ENCODE results near the gene PFKL. TPM values are rescaled to one million over a fixed set of nuclear protein-coding genes. Genes with fewer than 3 reads are reported as not detected.

Gene PFKL
- total and polyA plus RNA-seq, 2 donors (not counting 1 experiment from before 2014, with no cell fraction given) = 267 to 318 TPM

DNA sequence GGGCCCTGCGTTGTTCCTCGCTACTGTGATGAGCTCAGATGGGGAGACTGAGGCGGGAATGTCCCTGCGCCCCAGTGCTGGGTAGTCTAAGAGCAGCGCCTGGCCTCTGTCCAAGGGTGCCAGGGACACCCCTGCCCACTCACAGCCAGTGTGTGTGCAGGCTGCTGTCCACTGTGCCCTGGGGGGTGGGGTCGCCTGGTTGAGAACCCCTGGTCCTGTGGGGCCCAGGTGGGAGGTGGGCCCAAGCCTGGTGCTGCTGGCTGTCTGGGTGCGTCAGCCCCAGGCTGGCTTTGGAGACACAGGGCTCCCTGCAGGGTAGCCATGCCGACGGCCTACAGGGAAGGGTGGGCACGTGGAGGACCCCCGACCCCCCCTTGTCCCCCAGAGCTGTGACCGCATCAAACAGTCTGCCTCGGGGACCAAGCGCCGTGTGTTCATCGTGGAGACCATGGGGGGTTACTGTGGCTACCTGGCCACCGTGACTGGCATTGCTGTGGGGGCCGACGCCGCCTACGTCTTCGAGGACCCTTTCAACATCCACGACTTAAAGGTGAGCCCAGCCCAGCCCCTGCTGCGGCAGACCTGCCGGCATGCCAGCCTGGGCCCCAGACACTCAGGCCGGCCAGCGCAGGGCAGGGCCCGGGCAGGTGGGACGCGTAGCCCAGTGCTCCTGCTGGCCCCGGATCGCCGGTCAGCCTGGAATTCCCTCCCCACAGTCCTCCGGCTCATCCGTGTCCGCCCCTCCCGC, 24.4 kb downstream of the PFKL start:
- no peaks in the 10 kb centered on the region for H3K4me1 Mint-ChIP-seq

DNA sequence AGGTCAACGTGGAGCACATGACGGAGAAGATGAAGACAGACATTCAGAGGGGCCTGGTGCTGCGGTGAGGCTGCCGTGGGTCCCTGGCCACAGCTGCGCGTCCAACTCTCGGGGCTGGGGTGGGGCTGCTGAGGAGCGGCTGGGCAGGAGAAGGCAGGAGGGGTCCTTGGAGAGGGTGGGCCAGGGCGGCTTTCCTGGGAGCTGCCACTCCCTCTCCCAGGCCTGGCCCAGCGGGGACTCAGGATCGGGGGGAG, 24.9 kb downstream of the PFKL start:
- Histone ChIP-seq H3K36me3 (replicated peaks in 1 of 2; ENCODE audit: control extremely low read depth in 1 of 2, control insufficient read depth in 1 of 2, extremely low read depth in 1 of 2, insufficient read depth in 2 of 2, low read length in 1 of 2) (peaks cover 0 to 50% of the 10 kb centered on the region in 2 experiments), H2AFZ (ENCODE audit: insufficient read depth, low read depth, low read length, poor library complexity, severe bottlenecking) (no peak overlapping the region), H3K4me2 (replicated peaks; ENCODE audit: low read depth, low read length, poor library complexity, severe bottlenecking) (no peak overlapping the region), H3K79me2 (ENCODE audit: control insufficient read depth, insufficient read depth, low read length) (no peaks in the 10 kb centered on the region), H4K20me1 (ENCODE audit: control insufficient read depth, insufficient read depth, low read length, poor library complexity, severe bottlenecking) (peaks cover 48% of the 10 kb centered on the region), H3K4me3 (ENCODE audit: control extremely low read depth in 1 of 5, extremely low read depth in 1 of 5, insufficient read depth in 1 of 5, low read depth in 2 of 5, low read length in 4 of 5) (no peak overlapping the region), H3K27ac (ENCODE audit: low read length in 2 of 2) (no peak overlapping the region), H3K27me3 (replicated peaks in 1 of 4; ENCODE audit: control extremely low read depth in 1 of 4, control insufficient read depth in 3 of 4, insufficient read depth in 4 of 4, low read length in 3 of 4) (no peaks in the 10 kb centered on the region), H3K9me3 (ENCODE audit: control extremely low read depth in 1 of 3, control insufficient read depth in 2 of 3, insufficient read depth in 1 of 3, low read length in 2 of 3) (no peaks in the 10 kb centered on the region), H3K4me1 (ENCODE audit: control insufficient read depth in 2 of 2, insufficient read depth in 2 of 2, low read length in 2 of 2) (no peaks in the 10 kb centered on the region), H3K9ac (ENCODE audit: low read length) (no peak overlapping the region)
- DNase-seq = no peak
- ChIA-PET CTCF (no interaction called here), POLR2A (interaction anchor here (1.5 kb wide), 1 partner anchor 14 kb away, joined by 3 read pairs; no protein-coding TSS in a partner anchor)
- Mint-ChIP-seq H3K9me3 (ENCODE audit: insufficient read depth) (no peaks in the 10 kb centered on the region), H3K27ac (no peak overlapping the region), H3K4me1 (no peaks in the 10 kb centered on the region), H3K4me3 (no peak overlapping the region), H3K27me3 (no peaks in the 10 kb centered on the region)
- no peak for ATAC-seq (ENCODE audit: low read depth)
- 93% methylated on average over 9 of the region's 11 CpGs for WGBS (ENCODE audit: insufficient coverage)
- intact Hi-C loops (cut with micrococcal nuclease) = no loop called here
- no peak for TF ChIP-seq CTCF (IDR thresholded peaks at IDR 0.05)

More for the DNA sequence above, 24.4 kb downstream of the PFKL start:
- ChIA-PET POLR2A (no interaction called here), CTCF (no interaction called here)
- Histone ChIP-seq H3K4me2 (replicated peaks; ENCODE audit: low read depth, low read length, poor library complexity, severe bottlenecking) (no peak overlapping the region), H3K27me3 (replicated peaks in 1 of 4; ENCODE audit: control extremely low read depth in 1 of 4, control insufficient read depth in 3 of 4, insufficient read depth in 4 of 4, low read length in 3 of 4) (no peaks in the 10 kb centered on the region), H3K4me1 (ENCODE audit: control insufficient read depth in 2 of 2, insufficient read depth in 2 of 2, low read length in 2 of 2) (no peaks in the 10 kb centered on the region), H3K9ac (ENCODE audit: low read length) (no peak overlapping the region), H3K4me3 (ENCODE audit: control extremely low read depth in 1 of 5, extremely low read depth in 1 of 5, insufficient read depth in 1 of 5, low read depth in 2 of 5, low read length in 4 of 5) (no peak overlapping the region), H4K20me1 (ENCODE audit: control insufficient read depth, insufficient read depth, low read length, poor library complexity, severe bottlenecking) (peaks cover 48% of the 10 kb centered on the region), H2AFZ (ENCODE audit: insufficient read depth, low read depth, low read length, poor library complexity, severe bottlenecking) (no peak overlapping the region), H3K79me2 (ENCODE audit: control insufficient read depth, insufficient read depth, low read length) (no peaks in the 10 kb centered on the region), H3K27ac (ENCODE audit: low read length in 2 of 2) (no peak overlapping the region), H3K36me3 (replicated peaks in 1 of 2; ENCODE audit: control extremely low read depth in 1 of 2, control insufficient read depth in 1 of 2, extremely low read depth in 1 of 2, insufficient read depth in 2 of 2, low read length in 1 of 2) (peaks cover 0 to 54% of the 10 kb centered on the region in 2 experiments), H3K9me3 (ENCODE audit: control extremely low read depth in 1 of 3, control insufficient read depth in 2 of 3, insufficient read depth in 1 of 3, low read length in 2 of 3) (no peaks in the 10 kb centered on the region)
- no peak for ATAC-seq (ENCODE audit: low read depth)
- Mint-ChIP-seq H3K9me3 (ENCODE audit: insufficient read depth) (no peaks in the 10 kb centered on the region), H3K27me3 (no peaks in the 10 kb centered on the region), H3K27ac (no peak overlapping the region), H3K4me3 (no peak overlapping the region)
- 98% methylated on average over 37 of the region's 37 CpGs for WGBS (ENCODE audit: insufficient coverage)
- intact Hi-C loops (cut with micrococcal nuclease) = no loop called here
- no peak for DNase-seq
- TF ChIP-seq EZH2 (IDR thresholded peaks at IDR 0.05; ENCODE audit: borderline replicate concordance, insufficient read depth, low read depth, low read length, poor library complexity, severe bottlenecking) (no peak), CTCF (IDR thresholded peaks at IDR 0.05) (no peak)
